ENCODE measurements around the gene CD200R1L.
A peak's percentile ranks its signal among the peaks of the same experiment; 100 is the strongest.
"Not testable (repeated sequence)": the region's sequence is repeated elsewhere in the genome, so short reads cannot be mapped to it uniquely, and the experiment has no call there.

CD200R1L gene

DNA sequence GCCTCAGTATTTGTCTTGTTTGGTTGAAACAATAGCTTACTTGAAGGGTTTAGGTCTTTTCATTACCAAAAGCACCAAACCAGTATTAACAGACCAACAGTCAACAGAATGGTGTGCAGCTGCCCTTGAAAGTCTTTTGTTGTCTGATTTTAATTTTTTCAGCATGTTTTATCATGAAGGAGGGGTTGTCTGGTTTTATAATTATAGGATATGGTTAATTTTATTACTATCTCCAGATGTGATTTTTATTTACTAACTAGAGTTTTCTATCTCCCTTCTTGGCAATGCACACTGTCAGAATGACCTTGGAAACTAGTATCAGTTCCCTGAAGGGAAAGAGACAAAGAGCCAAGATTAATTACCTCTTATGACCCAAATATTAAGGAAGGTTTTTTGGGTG lies 9.2 kb upstream of the CD200R1L start:
- Histone ChIP-seq H3K4me2 (ENCODE audit: low read depth, low read length, poor library complexity, severe bottlenecking) (peak overlapping the region; percentile 21), H2AFZ (ENCODE audit: low read length) (no peak overlapping the region), H3K9me2 (replicated peaks; ENCODE audit: low read depth, low read length) (no peaks in the 10 kb centered on the region), H3K4me3 (ENCODE audit: low read length, poor library complexity, severe bottlenecking) (no peak overlapping the region), H3K9ac (ENCODE audit: low read depth, low read length, poor library complexity, severe bottlenecking) (no peak overlapping the region), H3F3A (ENCODE audit: low read depth) (0 out of 2 replicates have a peak, but pooled peaks cover 5% of the 10 kb centered on the region), H3K4me1 (ENCODE audit: insufficient read depth, low read length, poor library complexity, severe bottlenecking) (peaks cover 18% of the 10 kb centered on the region), H3K36me3 (ENCODE audit: insufficient read depth, low read length) (no peaks in the 10 kb centered on the region), H4K20me1 (ENCODE audit: insufficient read depth, low read length, poor library complexity, severe bottlenecking) (no peaks in the 10 kb centered on the region), H3K27me3 (ENCODE audit: insufficient read depth, low read length, poor library complexity, severe bottlenecking) (peaks cover 5% of the 10 kb centered on the region), H3K79me2 (ENCODE audit: insufficient read depth, low read length) (no peaks in the 10 kb centered on the region), H3K9me3 (ENCODE audit: insufficient read depth, low read depth, low read length) (peaks cover 30% of the 10 kb centered on the region; the same call in 1 of the 2 replicates)
- TF ChIP-seq, protein P1, sequence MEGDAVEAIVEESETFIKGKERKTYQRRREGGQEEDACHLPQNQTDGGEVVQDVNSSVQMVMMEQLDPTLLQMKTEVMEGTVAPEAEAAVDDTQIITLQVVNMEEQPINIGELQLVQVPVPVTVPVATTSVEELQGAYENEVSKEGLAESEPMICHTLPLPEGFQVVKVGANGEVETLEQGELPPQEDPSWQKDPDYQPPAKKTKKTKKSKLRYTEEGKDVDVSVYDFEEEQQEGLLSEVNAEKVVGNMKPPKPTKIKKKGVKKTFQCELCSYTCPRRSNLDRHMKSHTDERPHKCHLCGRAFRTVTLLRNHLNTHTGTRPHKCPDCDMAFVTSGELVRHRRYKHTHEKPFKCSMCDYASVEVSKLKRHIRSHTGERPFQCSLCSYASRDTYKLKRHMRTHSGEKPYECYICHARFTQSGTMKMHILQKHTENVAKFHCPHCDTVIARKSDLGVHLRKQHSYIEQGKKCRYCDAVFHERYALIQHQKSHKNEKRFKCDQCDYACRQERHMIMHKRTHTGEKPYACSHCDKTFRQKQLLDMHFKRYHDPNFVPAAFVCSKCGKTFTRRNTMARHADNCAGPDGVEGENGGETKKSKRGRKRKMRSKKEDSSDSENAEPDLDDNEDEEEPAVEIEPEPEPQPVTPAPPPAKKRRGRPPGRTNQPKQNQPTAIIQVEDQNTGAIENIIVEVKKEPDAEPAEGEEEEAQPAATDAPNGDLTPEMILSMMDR (conservative IDR thresholded peaks at IDR 0.05; ENCODE audit: low read length) = no peak
- no peak for TF ChIP-seq EZH2phosphoT487 (IDR thresholded peaks at IDR 0.05; ENCODE audit: borderline replicate concordance)

- H3K4me3 ChIP-seq (ENCODE audit: low read length, poor library complexity, severe bottlenecking); H2AFZ ChIP-seq (ENCODE audit: low read length); H3K36me3 ChIP-seq (ENCODE audit: insufficient read depth, low read length); H3K9me2 ChIP-seq (replicated peaks; ENCODE audit: low read depth, low read length); H3K79me2 ChIP-seq (ENCODE audit: insufficient read depth, low read length); H3K27me3 ChIP-seq (ENCODE audit: insufficient read depth, low read length, poor library complexity, severe bottlenecking); H3K4me2 ChIP-seq (ENCODE audit: low read depth, low read length, poor library complexity, severe bottlenecking); H3F3A ChIP-seq (ENCODE audit: low read depth); H4K20me1 ChIP-seq (ENCODE audit: insufficient read depth, low read length, poor library complexity, severe bottlenecking); H3K9ac ChIP-seq (ENCODE audit: low read depth, low read length, poor library complexity, severe bottlenecking): not testable (repeated sequence)
- H3K9me3 ChIP-seq (ENCODE audit: insufficient read depth, low read depth, low read length) = peaks cover 35% of the 10 kb centered on the region; the same call in 1 of the 2 replicates
- H3K4me1 ChIP-seq (ENCODE audit: insufficient read depth, low read length, poor library complexity, severe bottlenecking) = peaks cover 18% of the 10 kb centered on the region
Observed at GRCh38 chr3:112855074-112855473, 8.4 kb upstream of the CD200R1L start.

DNA sequence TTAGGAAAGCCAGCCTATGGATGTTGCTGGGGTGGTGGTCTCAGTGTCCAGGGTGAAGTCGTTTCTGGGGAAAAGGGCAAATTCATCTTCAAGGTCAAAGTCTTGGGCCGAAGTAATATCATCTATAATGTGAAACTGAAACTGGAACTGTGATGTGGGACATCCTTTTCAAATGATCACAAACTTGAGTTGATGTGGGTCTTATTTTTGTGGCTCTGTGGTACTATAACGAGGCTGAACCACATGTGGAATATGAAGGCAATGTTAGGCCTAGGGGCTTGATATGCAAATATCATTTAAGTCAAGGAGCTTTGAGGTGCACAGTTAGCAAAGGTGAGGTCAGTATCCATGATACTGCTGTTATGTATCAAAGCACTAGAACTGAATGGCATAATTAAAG lies 1.5 kb upstream of the CD200R1L start:
- H4K20me1 ChIP-seq (ENCODE audit: insufficient read depth, low read length, poor library complexity, severe bottlenecking) = no peaks in the 10 kb centered on the region
- H3K4me1 ChIP-seq (ENCODE audit: insufficient read depth, low read length, poor library complexity, severe bottlenecking) = peaks cover 18% of the 10 kb centered on the region
- no peak overlapping the region for H3K9ac ChIP-seq (ENCODE audit: low read depth, low read length, poor library complexity, severe bottlenecking)
- H3K79me2 ChIP-seq (ENCODE audit: insufficient read depth, low read length) = no peaks in the 10 kb centered on the region
- peak overlapping the region; percentile 40 for H3K4me2 ChIP-seq (ENCODE audit: low read depth, low read length, poor library complexity, severe bottlenecking)
- peaks cover 24% of the 10 kb centered on the region; the same call in 1 of the 2 replicates for H3K9me3 ChIP-seq (ENCODE audit: insufficient read depth, low read depth, low read length)
- H2AFZ ChIP-seq (ENCODE audit: low read length) = no peak overlapping the region
- peak overlapping the region; percentile 25 for H3K4me3 ChIP-seq (ENCODE audit: low read length, poor library complexity, severe bottlenecking)
- TF ChIP-seq, protein P1 (conservative IDR thresholded peaks at IDR 0.05; ENCODE audit: low read length) = no peak
- TF ChIP-seq EZH2phosphoT487 (IDR thresholded peaks at IDR 0.05; ENCODE audit: borderline replicate concordance) = no peak
- no peaks in the 10 kb centered on the region for H3K9me2 ChIP-seq (replicated peaks; ENCODE audit: low read depth, low read length)
- H3K27me3 ChIP-seq (ENCODE audit: insufficient read depth, low read length, poor library complexity, severe bottlenecking) = peaks cover 7% of the 10 kb centered on the region
- H3F3A ChIP-seq (ENCODE audit: low read depth) = no peaks in the 10 kb centered on the region
- H3K36me3 ChIP-seq (ENCODE audit: insufficient read depth, low read length) = no peaks in the 10 kb centered on the region

DNA sequence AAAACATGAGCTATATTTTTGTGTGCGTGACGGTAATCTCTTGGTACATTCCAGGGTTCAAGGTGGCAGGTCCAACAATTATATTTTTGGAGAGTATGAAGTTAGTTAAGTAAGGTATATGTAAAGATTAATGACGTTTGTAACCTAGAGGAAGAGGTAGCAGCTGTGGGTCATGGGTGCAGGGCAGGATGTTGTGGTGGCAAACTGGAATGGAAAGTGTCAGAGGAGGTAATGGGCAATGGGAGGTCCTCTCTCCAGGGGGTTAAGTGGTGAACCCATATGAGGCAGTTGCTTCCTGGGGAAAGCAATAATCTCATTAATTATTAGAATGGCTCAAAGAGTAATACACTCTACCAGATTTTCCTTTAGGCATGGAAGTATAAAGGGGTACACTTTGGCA lies 1.0 kb upstream of the CD200R1L start:
- Histone ChIP-seq H3K9me2 (replicated peaks; ENCODE audit: low read depth, low read length) (no peaks in the 10 kb centered on the region), H3K27me3 (ENCODE audit: insufficient read depth, low read length, poor library complexity, severe bottlenecking) (peaks cover 7% of the 10 kb centered on the region), H4K20me1 (ENCODE audit: insufficient read depth, low read length, poor library complexity, severe bottlenecking) (no peaks in the 10 kb centered on the region), H3K9me3 (ENCODE audit: insufficient read depth, low read depth, low read length) (peaks cover 22% of the 10 kb centered on the region; the same call in 1 of the 2 replicates), H3K9ac (ENCODE audit: low read depth, low read length, poor library complexity, severe bottlenecking) (no peak overlapping the region), H3K79me2 (ENCODE audit: insufficient read depth, low read length) (no peaks in the 10 kb centered on the region), H3K4me3 (ENCODE audit: low read length, poor library complexity, severe bottlenecking) (peak overlapping the region; percentile 25), H3K4me1 (ENCODE audit: insufficient read depth, low read length, poor library complexity, severe bottlenecking) (peaks cover 18% of the 10 kb centered on the region), H2AFZ (ENCODE audit: low read length) (no peak overlapping the region), H3K36me3 (ENCODE audit: insufficient read depth, low read length) (no peaks in the 10 kb centered on the region), H3K4me2 (ENCODE audit: low read depth, low read length, poor library complexity, severe bottlenecking) (peak overlapping the region; percentile 40), H3F3A (ENCODE audit: low read depth) (no peaks in the 10 kb centered on the region)
- TF ChIP-seq, protein P1 (conservative IDR thresholded peaks at IDR 0.05; ENCODE audit: low read length) = no peak
- no peak for TF ChIP-seq EZH2phosphoT487 (IDR thresholded peaks at IDR 0.05; ENCODE audit: borderline replicate concordance)

Measured in Loucy (cell line).